HepG2 (cell line): ENCODE measurements around the gene POGK. TPM values are rescaled to one million over a fixed set of nuclear protein-coding genes. Genes with fewer than 3 reads are reported as not detected.

Experiments used
- AHR ChIP-seq: IDR thresholded peaks from 2 replicates; pipeline ENCODE4 v1.6.1; 2018; ENCODE audit warnings: missing genetic modification reagents, missing compliant biosample characterization
- BHLHE40 ChIP-seq: IDR thresholded peaks from 2 replicates; pipeline ENCODE4 v1.6.1; 2011; ENCODE audit warnings: low read length, improper control_type of control experiment
- EEA1 ChIP-seq: sonication (generic); formaldehyde crosslinking; IDR thresholded peaks from 2 replicates; pipeline ENCODE4 v1.5.1; 2020; ENCODE audit warnings: mild to moderate bottlenecking, missing genetic modification reagents, borderline replicate concordance
- ETV5 ChIP-seq: IDR thresholded peaks from 2 replicates; pipeline ENCODE4 v1.6.1; 2018; ENCODE audit warnings: missing biosample characterization, missing genetic modification reagents, inconsistent platforms, borderline replicate concordance
- KAT2B ChIP-seq: fragments of 150-350 bp; IDR thresholded peaks from 2 replicates; pipeline ENCODE4 v1.6.1; 2014; ENCODE audit warnings: low read depth, low read length, borderline replicate concordance
- KDM6A ChIP-seq: IDR thresholded peaks from 2 replicates; pipeline ENCODE4 v1.6.1; 2016; ENCODE audit warnings: low read depth
- MLXIP ChIP-seq: sonication (generic); formaldehyde crosslinking; IDR thresholded peaks from 2 replicates; pipeline ENCODE4 v1.9.0; 2021; ENCODE audit warnings: missing genetic modification reagents, borderline replicate concordance
- POLR2AphosphoS5 ChIP-seq: IDR thresholded peaks from 2 replicates; pipeline ENCODE4 v1.6.1; 2012; ENCODE audit warnings: low read depth, low read length
- PRPF4 ChIP-seq: fragments of 200-400 bp; formaldehyde crosslinking; IDR thresholded peaks from 2 replicates; pipeline ENCODE4 v1.6.1; 2016; ENCODE audit warnings: low read length, low read depth; ENCODE audit not compliant: poor library complexity, severe bottlenecking
- SMAD3 ChIP-seq: sonication (generic); formaldehyde crosslinking; IDR thresholded peaks from 2 replicates; pipeline ENCODE4 v1.4.0; 2020; ENCODE audit warnings: missing genetic modification reagents
- SOX13 ChIP-seq, 3 experiments: fragments of 450-650 bp in 1 of 3; sonication (generic) in 1 of 3; formaldehyde crosslinking in 1 of 3; IDR thresholded peaks in 2 of 3; conservative IDR thresholded peaks in 1 of 3; 2 replicates each; pipeline versions ENCODE4 v1.5.0 to v1.6.1; 2016 to 2020; ENCODE audit warnings: antibody characterized with exemption in 1 of 3, mild to moderate bottlenecking in 1 of 3, missing compliant biosample characterization in 1 of 3, missing genetic modification reagents in 1 of 3, moderate library complexity in 1 of 3
- SP2 ChIP-seq: sonication (generic); formaldehyde crosslinking; IDR thresholded peaks from 2 replicates; pipeline ENCODE4 v1.5.1; 2020; ENCODE audit warnings: mild to moderate bottlenecking, missing genetic modification reagents
- TOPORS ChIP-seq: sonication (generic); formaldehyde crosslinking; IDR thresholded peaks from 2 replicates; pipeline ENCODE4 v1.8.0; 2023; ENCODE audit warnings: mild to moderate bottlenecking, missing genetic modification reagents
- ZBTB2 ChIP-seq: sonication (generic); formaldehyde crosslinking; IDR thresholded peaks from 2 replicates; pipeline ENCODE4 v1.8.0; 2022; ENCODE audit warnings: low read depth, missing genetic modification reagents
- ZFAT ChIP-seq: sonication (generic); formaldehyde crosslinking; conservative IDR thresholded peaks from 2 replicates; pipeline ENCODE4 v1.8.1; 2023; ENCODE audit warnings: missing genetic modification reagents, inconsistent platforms
- ZNF136 ChIP-seq: sonication (generic); formaldehyde crosslinking; IDR thresholded peaks from 2 replicates; pipeline ENCODE4 v1.8.1; 2022; ENCODE audit warnings: low read depth, mild to moderate bottlenecking, moderate library complexity, missing genetic modification reagents
- ZNF747 ChIP-seq: sonication (generic); formaldehyde crosslinking; IDR thresholded peaks from 2 replicates; pipeline ENCODE4 v1.8.1; 2023; ENCODE audit warnings: missing genetic modification reagents, mild to moderate bottlenecking, borderline replicate concordance
- ZSCAN30 ChIP-seq: sonication (generic); formaldehyde crosslinking; IDR thresholded peaks from 2 replicates; pipeline ENCODE4 v1.5.0; 2020; ENCODE audit warnings: mild to moderate bottlenecking, missing genetic modification reagents
- polyA plus RNA-seq, 8 experiments: library from polyadenylated mRNA; depleted of rRNA in 3 of 8; stranded (reverse) in 7 of 8; unstranded in 1 of 8; fragments of >200 nt; fragmentation: Illumina TruSeq in 4 of 8; extraction: Trizol in 4 of 8; gene quantifications; 2 replicates each; pipeline versions ENCODE4 v1.2.1 to v1.2.3, GENCODE V29; 2011 to 2016; ENCODE audit warnings: low read depth in 4 of 8, missing spikeins in 1 of 8, mixed read lengths in 1 of 8; ENCODE audit not compliant: insufficient read depth in 1 of 8
- total RNA-seq, 5 experiments: library from RNA; depleted of rRNA; stranded (reverse); fragments of >200 nt; fragmentation: Illumina TruSeq; extraction: Trizol; gene quantifications; 2 replicates each; pipeline ENCODE4 v1.2.3, GENCODE V29; 2016; ENCODE audit warnings: low read depth in 1 of 5
- TF ChIP-seq, protein P1 (sequence below): sonication (generic); formaldehyde crosslinking; IDR thresholded peaks from 2 replicates; pipeline ENCODE4 v1.5.1; 2020; ENCODE audit warnings: mild to moderate bottlenecking, missing genetic modification reagents, borderline replicate concordance

The POGK gene
- total and polyA plus RNA-seq, 2 of the 13 experiments (the other 11 are each of a cell fraction or from before 2014, with no cell fraction given), result 4.8 to 16.2 TPM

- TF ChIP-seq MLXIP (CRISPR knock-in tag), result no peak; the same call in 1 of the 2 replicates
- no peak for TF ChIP-seq EEA1
- TF ChIP-seq ZSCAN30, result no peak
- TF ChIP-seq ETV5, result peak; percentile 71
- no peak for TF ChIP-seq ZFAT (CRISPR knock-in tag)
- peak; percentile 83; the same call in 1 of the 2 replicates for TF ChIP-seq SMAD3 (CRISPR knock-in tag)
- TF ChIP-seq POLR2AphosphoS5, result peak; percentile 79
- TF ChIP-seq KAT2B, result no peak
- no peak for TF ChIP-seq TOPORS (CRISPR knock-in tag)
- no peak for TF ChIP-seq ZNF136 (CRISPR knock-in tag)
- TF ChIP-seq AHR (CRISPR knock-in tag), result no peak
- TF ChIP-seq, protein P1, sequence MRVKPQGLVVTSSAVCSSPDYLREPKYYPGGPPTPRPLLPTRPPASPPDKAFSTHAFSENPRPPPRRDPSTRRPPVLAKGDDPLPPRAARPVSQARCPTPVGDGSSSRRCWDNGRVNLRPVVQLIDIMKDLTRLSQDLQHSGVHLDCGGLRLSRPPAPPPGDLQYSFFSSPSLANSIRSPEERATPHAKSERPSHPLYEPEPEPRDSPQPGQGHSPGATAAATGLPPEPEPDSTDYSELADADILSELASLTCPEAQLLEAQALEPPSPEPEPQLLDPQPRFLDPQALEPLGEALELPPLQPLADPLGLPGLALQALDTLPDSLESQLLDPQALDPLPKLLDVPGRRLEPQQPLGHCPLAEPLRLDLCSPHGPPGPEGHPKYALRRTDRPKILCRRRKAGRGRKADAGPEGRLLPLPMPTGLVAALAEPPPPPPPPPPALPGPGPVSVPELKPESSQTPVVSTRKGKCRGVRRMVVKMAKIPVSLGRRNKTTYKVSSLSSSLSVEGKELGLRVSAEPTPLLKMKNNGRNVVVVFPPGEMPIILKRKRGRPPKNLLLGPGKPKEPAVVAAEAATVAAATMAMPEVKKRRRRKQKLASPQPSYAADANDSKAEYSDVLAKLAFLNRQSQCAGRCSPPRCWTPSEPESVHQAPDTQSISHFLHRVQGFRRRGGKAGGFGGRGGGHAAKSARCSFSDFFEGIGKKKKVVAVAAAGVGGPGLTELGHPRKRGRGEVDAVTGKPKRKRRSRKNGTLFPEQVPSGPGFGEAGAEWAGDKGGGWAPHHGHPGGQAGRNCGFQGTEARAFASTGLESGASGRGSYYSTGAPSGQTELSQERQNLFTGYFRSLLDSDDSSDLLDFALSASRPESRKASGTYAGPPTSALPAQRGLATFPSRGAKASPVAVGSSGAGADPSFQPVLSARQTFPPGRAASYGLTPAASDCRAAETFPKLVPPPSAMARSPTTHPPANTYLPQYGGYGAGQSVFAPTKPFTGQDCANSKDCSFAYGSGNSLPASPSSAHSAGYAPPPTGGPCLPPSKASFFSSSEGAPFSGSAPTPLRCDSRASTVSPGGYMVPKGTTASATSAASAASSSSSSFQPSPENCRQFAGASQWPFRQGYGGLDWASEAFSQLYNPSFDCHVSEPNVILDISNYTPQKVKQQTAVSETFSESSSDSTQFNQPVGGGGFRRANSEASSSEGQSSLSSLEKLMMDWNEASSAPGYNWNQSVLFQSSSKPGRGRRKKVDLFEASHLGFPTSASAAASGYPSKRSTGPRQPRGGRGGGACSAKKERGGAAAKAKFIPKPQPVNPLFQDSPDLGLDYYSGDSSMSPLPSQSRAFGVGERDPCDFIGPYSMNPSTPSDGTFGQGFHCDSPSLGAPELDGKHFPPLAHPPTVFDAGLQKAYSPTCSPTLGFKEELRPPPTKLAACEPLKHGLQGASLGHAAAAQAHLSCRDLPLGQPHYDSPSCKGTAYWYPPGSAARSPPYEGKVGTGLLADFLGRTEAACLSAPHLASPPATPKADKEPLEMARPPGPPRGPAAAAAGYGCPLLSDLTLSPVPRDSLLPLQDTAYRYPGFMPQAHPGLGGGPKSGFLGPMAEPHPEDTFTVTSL, result no peak
- TF ChIP-seq ZNF747 (CRISPR knock-in tag), result peak; percentile 92
- TF ChIP-seq SP2 (CRISPR knock-in tag), result no peak
- 0 out of 2 replicates have a peak, but pooled peaks have one; percentile 17 for TF ChIP-seq ZBTB2 (CRISPR knock-in tag)
- no peak for TF ChIP-seq KDM6A (CRISPR knock-in tag)
- no peak for TF ChIP-seq SOX13 (IDR thresholded peaks at IDR 0.05)
- TF ChIP-seq SOX13 (CRISPR knock-in tag; conservative IDR thresholded peaks at IDR 0.05 in 1 of 2, IDR thresholded peaks at IDR 0.05 in 1 of 2), result peak in 1 of 2 experiments; percentile 61; a peak in 2 of 4 replicates
- no peak for TF ChIP-seq PRPF4
- TF ChIP-seq BHLHE40, result peak; percentile 94
Observed at GRCh38 chr1:166875734-166876539, 36.7 kb downstream of the POGK start, which contains the start of gene TADA1 (continued).
